NB4 (cell line): ENCODE measurements around the gene DNAJA2.
"Not testable (repeated sequence)": the region's sequence is repeated elsewhere in the genome, so short reads cannot be mapped to it uniquely, and the experiment has no call there.

Experiments used
- POLR2A ChIP-seq: IDR thresholded peaks from 2 replicates; pipeline ENCODE4 v1.6.1; 2011; ENCODE audit warnings: mild to moderate bottlenecking; ENCODE audit not compliant: insufficient read length; ENCODE audit errors: extremely low read depth
- TF ChIP-seq, protein P1 (sequence below): IDR thresholded peaks from one replicate; pipeline ENCODE4 v1.5.1; 2012; ENCODE audit warnings: low read depth, low read length
- TF ChIP-seq, protein P2 (sequence below): IDR thresholded peaks from 2 replicates; pipeline ENCODE4 v1.6.1; 2011; ENCODE audit warnings: low read depth, low read length

DNA sequence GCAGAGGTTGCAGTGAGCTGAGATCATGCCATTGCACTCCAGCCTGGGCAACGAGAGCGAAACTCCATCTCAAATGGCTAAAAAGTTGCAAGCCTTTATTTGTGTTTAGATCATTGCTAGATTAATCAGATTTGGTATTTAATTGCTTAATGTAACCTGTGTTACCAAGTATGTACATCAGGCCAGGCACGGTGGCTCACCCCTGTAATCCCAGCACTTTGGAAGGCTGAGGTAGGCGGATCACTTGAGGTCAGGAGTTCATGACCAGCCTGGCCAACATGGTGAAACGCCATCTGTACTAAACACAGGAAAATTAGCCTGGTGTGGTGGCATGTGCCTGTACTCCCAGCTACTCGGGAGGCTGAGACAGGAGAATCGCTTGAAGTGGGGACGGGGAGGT, 28.8 kb downstream of the DNAJA2 start:
- TF ChIP-seq, protein P1, sequence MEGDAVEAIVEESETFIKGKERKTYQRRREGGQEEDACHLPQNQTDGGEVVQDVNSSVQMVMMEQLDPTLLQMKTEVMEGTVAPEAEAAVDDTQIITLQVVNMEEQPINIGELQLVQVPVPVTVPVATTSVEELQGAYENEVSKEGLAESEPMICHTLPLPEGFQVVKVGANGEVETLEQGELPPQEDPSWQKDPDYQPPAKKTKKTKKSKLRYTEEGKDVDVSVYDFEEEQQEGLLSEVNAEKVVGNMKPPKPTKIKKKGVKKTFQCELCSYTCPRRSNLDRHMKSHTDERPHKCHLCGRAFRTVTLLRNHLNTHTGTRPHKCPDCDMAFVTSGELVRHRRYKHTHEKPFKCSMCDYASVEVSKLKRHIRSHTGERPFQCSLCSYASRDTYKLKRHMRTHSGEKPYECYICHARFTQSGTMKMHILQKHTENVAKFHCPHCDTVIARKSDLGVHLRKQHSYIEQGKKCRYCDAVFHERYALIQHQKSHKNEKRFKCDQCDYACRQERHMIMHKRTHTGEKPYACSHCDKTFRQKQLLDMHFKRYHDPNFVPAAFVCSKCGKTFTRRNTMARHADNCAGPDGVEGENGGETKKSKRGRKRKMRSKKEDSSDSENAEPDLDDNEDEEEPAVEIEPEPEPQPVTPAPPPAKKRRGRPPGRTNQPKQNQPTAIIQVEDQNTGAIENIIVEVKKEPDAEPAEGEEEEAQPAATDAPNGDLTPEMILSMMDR = not testable (repeated sequence)
- TF ChIP-seq, protein P2, sequence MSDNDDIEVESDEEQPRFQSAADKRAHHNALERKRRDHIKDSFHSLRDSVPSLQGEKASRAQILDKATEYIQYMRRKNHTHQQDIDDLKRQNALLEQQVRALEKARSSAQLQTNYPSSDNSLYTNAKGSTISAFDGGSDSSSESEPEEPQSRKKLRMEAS = not testable (repeated sequence)
- not testable (repeated sequence) for TF ChIP-seq POLR2A
